Colonic mucosa (tissue), 4 donors: ENCODE data around the gene ADAMTS13. TPM values are rescaled to one million over a fixed set of nuclear protein-coding genes. Genes with fewer than 3 reads are reported as not detected.

Experiments
- DNase-seq: peaks from one replicate; pipeline ENCODE4 v3.0.0-alpha.2; 2020
- H3K27ac ChIP-seq: fragments of 200-600 bp; one replicate; pipeline ENCODE4 v1.8.0; 2021
- H3K27me3 ChIP-seq: fragments of 200-600 bp; one replicate; pipeline ENCODE4 v1.8.0; 2021
- H3K36me3 ChIP-seq: fragments of 200-600 bp; one replicate; pipeline ENCODE4 v1.8.0; 2021
- H3K4me1 ChIP-seq: fragments of 200-600 bp; one replicate; pipeline ENCODE4 v1.8.0; 2021; ENCODE audit warnings: mild to moderate bottlenecking
- H3K4me3 ChIP-seq: fragments of 200-600 bp; one replicate; pipeline ENCODE4 v1.8.0; 2021
- H3K9ac ChIP-seq, 2 donors: one replicate each; pipeline ENCODE4 v1.7.0; 2013; ENCODE audit warnings: control low read depth in 2 of 2, low read depth in 2 of 2, low read length in 2 of 2
- H3K9me3 ChIP-seq: fragments of 200-600 bp; one replicate; pipeline ENCODE4 v1.8.0; 2021
- intact Hi-C: fragments of 100-400 bp; cut with DNase I; formaldehyde crosslinking; loops from one replicate; pipeline ENCODE4 v1.14.1; 2022
- total RNA-seq, 2 donors: library from RNA; stranded (reverse); fragmentation: NEBNext Ultra II Directional in 1 of 2; extraction: Animal tissue kit (Norgen Biotek cat#: 25700) in 1 of 2; gene quantifications; one replicate each; pipeline ENCODE4 v1.2.1, GENCODE V29; 2021
- TF ChIP-seq, protein P1 (sequence below): fragments of 200-600 bp; IDR thresholded peaks from one replicate; pipeline ENCODE4 v1.8.0; 2022; ENCODE audit warnings: antibody characterized with exemption, mild to moderate bottlenecking
- donor health status: healthy.
- donor health status: DM: no; HTN: no; CAD: no.
- donor health status: DM: no; HTN: no; CAD: no.

ADAMTS13 gene
- total RNA-seq, 2 donors from 2014 or later, result 4.2 TPM

GRCh38 chr9:133425049-133425632 lies 3.0 kb downstream of the ADAMTS13 start:
- DNase-seq, result no peak
- peaks cover 2% of the 10 kb centered on the region for H3K4me1 ChIP-seq
- no peaks in the 10 kb centered on the region for H3K36me3 ChIP-seq
- intact Hi-C loops, result no loop called here
- no peak overlapping the region for H3K4me3 ChIP-seq
- H3K27ac ChIP-seq, result no peak overlapping the region
- TF ChIP-seq, protein P1, sequence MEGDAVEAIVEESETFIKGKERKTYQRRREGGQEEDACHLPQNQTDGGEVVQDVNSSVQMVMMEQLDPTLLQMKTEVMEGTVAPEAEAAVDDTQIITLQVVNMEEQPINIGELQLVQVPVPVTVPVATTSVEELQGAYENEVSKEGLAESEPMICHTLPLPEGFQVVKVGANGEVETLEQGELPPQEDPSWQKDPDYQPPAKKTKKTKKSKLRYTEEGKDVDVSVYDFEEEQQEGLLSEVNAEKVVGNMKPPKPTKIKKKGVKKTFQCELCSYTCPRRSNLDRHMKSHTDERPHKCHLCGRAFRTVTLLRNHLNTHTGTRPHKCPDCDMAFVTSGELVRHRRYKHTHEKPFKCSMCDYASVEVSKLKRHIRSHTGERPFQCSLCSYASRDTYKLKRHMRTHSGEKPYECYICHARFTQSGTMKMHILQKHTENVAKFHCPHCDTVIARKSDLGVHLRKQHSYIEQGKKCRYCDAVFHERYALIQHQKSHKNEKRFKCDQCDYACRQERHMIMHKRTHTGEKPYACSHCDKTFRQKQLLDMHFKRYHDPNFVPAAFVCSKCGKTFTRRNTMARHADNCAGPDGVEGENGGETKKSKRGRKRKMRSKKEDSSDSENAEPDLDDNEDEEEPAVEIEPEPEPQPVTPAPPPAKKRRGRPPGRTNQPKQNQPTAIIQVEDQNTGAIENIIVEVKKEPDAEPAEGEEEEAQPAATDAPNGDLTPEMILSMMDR, result no peak
- H3K27me3 ChIP-seq, result no peaks in the 10 kb centered on the region
- no peak overlapping the region for H3K9ac ChIP-seq
- no peaks in the 10 kb centered on the region for H3K9me3 ChIP-seq

DNA sequence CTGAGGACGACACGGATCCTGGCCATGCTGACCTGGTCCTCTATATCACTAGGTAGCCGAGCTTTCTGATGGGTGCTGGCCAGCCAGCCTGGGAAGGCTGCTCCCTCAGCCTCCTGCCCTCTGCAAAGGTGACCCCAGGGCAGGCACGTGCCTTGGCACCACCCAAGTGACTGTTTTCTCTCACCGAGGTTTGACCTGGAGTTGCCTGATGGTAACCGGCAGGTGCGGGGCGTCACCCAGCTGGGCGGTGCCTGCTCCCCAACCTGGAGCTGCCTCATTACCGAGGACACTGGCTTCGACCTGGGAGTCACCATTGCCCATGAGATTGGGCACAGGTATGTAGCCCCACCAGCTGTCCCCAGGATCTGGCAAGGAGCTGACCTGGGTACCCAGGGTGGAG lies 3.8 kb downstream of the ADAMTS13 start:
- no peaks in the 10 kb centered on the region for H3K36me3 ChIP-seq
- no peaks in the 10 kb centered on the region for H3K27me3 ChIP-seq
- intact Hi-C loops, result no loop called here
- no peak overlapping the region for H3K27ac ChIP-seq
- H3K9me3 ChIP-seq, result no peaks in the 10 kb centered on the region
- H3K9ac ChIP-seq, result no peak overlapping the region
- peaks cover 2% of the 10 kb centered on the region for H3K4me1 ChIP-seq
- H3K4me3 ChIP-seq, result no peak overlapping the region
- DNase-seq, result peak; percentile 53
- TF ChIP-seq, protein P1, result no peak

GRCh38 chr9:133427658-133428348 lies 5.6 kb downstream of the ADAMTS13 start:
- Histone ChIP-seq H3K27me3 (no peaks in the 10 kb centered on the region), H3K4me3 (peak overlapping the region; percentile 23)

GRCh38 chr9:133428617-133429101 lies 6.5 kb downstream of the ADAMTS13 start:
- H3K36me3 ChIP-seq, result no peaks in the 10 kb centered on the region
- peaks cover 2% of the 10 kb centered on the region for H3K4me1 ChIP-seq
- H3K27ac ChIP-seq, result no peak overlapping the region
- H3K9me3 ChIP-seq, result no peaks in the 10 kb centered on the region
- DNase-seq, result peak; percentile 33
- TF ChIP-seq, protein P1, result no peak
- peak overlapping the region; percentile 23 for H3K4me3 ChIP-seq
- H3K27me3 ChIP-seq, result no peaks in the 10 kb centered on the region
- intact Hi-C loops, result no loop called here
- H3K9ac ChIP-seq, result no peak overlapping the region

More at GRCh38 chr9:133427658-133428348, 5.6 kb downstream of the ADAMTS13 start:
- TF ChIP-seq, protein P1, result no peak
- Histone ChIP-seq H3K9me3 (no peaks in the 10 kb centered on the region), H3K9ac (no peak overlapping the region), H3K27ac (no peak overlapping the region), H3K4me1 (peaks cover 2% of the 10 kb centered on the region), H3K36me3 (no peaks in the 10 kb centered on the region)
- intact Hi-C loops, result no loop called here
- DNase-seq, result no peak

GRCh38 chr9:133429214-133429613 lies 7.0 kb downstream of the ADAMTS13 start:
- Histone ChIP-seq H3K36me3 (no peaks in the 10 kb centered on the region), H3K4me1 (peaks cover 2% of the 10 kb centered on the region), H3K27ac (no peak overlapping the region), H3K9me3 (no peaks in the 10 kb centered on the region), H3K4me3 (no peak overlapping the region), H3K27me3 (no peaks in the 10 kb centered on the region), H3K9ac (no peak overlapping the region)
- TF ChIP-seq, protein P1, result no peak
- DNase-seq, result no peak
- intact Hi-C loops, result no loop called here
